ENCODE results near the gene NPEPL1. TPM values are rescaled to one million over a fixed set of nuclear protein-coding genes. Genes with fewer than 3 reads are reported as not detected.

The NPEPL1 gene
- polyA plus RNA-seq, 2 of the 4 experiments (the other 2 are of a cell fraction), result 8.6 to 34.6 TPM

- TF ChIP-seq TFCP2L1 (CRISPR knock-in tag; IDR thresholded peaks at IDR 0.05) (no peak), JUNB (IDR thresholded peaks at IDR 0.05) (no peak), RFX5 (IDR thresholded peaks at IDR 0.05) (no peak), USF2 (IDR thresholded peaks at IDR 0.05) (no peak), RCOR1 (IDR thresholded peaks at IDR 0.05; ENCODE audit: low read depth, low read length) (no peak), NPAS2 (CRISPR knock-in tag; IDR thresholded peaks at IDR 0.05; ENCODE audit: borderline replicate concordance) (no peak), MAFK (IDR thresholded peaks at IDR 0.05; ENCODE audit: partially characterized antibody) (no peak), FOSL2 (IDR thresholded peaks at IDR 0.05) (no peak), FOSL2 (CRISPR knock-in tag; IDR thresholded peaks at IDR 0.05) (no peak), PBX3 (IDR thresholded peaks at IDR 0.05) (no peak), GATA3 (IDR thresholded peaks at IDR 0.05; ENCODE audit: borderline replicate concordance) (no peak), REST (IDR thresholded peaks at IDR 0.05) (no peak), EP300 (IDR thresholded peaks at IDR 0.05) (no peak), RAD21 (conservative IDR thresholded peaks at IDR 0.05 in 1 of 2, IDR thresholded peaks at IDR 0.05 in 1 of 2) (no peak), RNF2 (IDR thresholded peaks at IDR 0.05; ENCODE audit: borderline replicate concordance, low read depth) (no peak)
- TF ChIP-seq, protein P1, sequence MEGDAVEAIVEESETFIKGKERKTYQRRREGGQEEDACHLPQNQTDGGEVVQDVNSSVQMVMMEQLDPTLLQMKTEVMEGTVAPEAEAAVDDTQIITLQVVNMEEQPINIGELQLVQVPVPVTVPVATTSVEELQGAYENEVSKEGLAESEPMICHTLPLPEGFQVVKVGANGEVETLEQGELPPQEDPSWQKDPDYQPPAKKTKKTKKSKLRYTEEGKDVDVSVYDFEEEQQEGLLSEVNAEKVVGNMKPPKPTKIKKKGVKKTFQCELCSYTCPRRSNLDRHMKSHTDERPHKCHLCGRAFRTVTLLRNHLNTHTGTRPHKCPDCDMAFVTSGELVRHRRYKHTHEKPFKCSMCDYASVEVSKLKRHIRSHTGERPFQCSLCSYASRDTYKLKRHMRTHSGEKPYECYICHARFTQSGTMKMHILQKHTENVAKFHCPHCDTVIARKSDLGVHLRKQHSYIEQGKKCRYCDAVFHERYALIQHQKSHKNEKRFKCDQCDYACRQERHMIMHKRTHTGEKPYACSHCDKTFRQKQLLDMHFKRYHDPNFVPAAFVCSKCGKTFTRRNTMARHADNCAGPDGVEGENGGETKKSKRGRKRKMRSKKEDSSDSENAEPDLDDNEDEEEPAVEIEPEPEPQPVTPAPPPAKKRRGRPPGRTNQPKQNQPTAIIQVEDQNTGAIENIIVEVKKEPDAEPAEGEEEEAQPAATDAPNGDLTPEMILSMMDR (IDR thresholded peaks at IDR 0.05), result no peak
- ATAC-seq (no peak), FAIRE-seq (no peak), DNase-seq (ENCODE audit: low read depth in 1 of 2, low spot score in 1 of 2) (no peak)
- POLR2A ChIA-PET, result no interaction called here
- Histone ChIP-seq H3K4me2 (no peak overlapping the region), H3K27ac (no peak overlapping the region), H3K4me3 (no peak overlapping the region), H3K9me3 (no peaks in the 10 kb centered on the region), H3K4me1 (no peaks in the 10 kb centered on the region)
- 94% methylated on average over 5 of the region's 5 CpGs for WGBS (ENCODE audit: missing lambda C conversion rate)
- CTCF ChIA-PET, result interaction anchor here (1.1 to 1.5 kb wide), 2 partner anchors 18 to 26 kb away, joined by 3 to 6 read pairs; partner anchors contain the start of gene STX16
Observed at GRCh38 chr20:58677808-58678207, 14.8 kb upstream of the NPEPL1 start.

DNA sequence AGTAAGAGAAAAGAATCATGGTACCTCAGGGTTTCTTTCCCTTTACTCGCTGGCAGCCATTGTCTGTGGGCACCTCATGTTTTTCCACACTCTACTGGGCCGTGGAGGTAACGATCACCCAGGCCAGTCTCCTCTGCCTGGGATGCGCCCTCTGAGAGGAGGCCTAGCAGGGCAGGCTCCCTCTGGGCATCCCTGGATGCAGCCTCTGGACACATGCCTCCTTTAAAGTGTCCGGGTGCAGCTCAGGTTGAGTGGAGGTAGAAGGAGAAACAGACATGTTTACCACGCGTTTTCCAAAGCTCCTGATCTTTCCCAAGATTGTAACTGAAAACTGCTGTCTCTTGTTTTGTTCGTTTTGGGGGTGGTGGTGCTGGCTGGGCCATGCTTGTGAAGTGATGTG, 13.8 kb upstream of the NPEPL1 start:
- Histone ChIP-seq H3K9me3 (no peaks in the 10 kb centered on the region), H3K4me1 (no peaks in the 10 kb centered on the region), H3K27ac (no peak overlapping the region), H3K4me2 (no peak overlapping the region), H3K4me3 (no peak overlapping the region)
- WGBS (ENCODE audit: missing lambda C conversion rate), result 94% methylated on average over 8 of the region's 8 CpGs
- POLR2A ChIA-PET, result interaction anchor here (0.6 kb wide), 1 partner anchor 28 kb away, joined by 4 read pairs; no protein-coding TSS in a partner anchor
- CTCF ChIA-PET, result interaction anchor here (1.1 kb wide), 1 partner anchor 17 kb away, joined by 3 read pairs; no protein-coding TSS in a partner anchor
- ATAC-seq, result no peak
- FAIRE-seq, result no peak
- no peak for DNase-seq (ENCODE audit: low read depth in 1 of 2, low spot score in 1 of 2)
- no peak for TF ChIP-seq CHD4 (IDR thresholded peaks at IDR 0.05; ENCODE audit: borderline replicate concordance)
- TF ChIP-seq MAFK (IDR thresholded peaks at IDR 0.05; ENCODE audit: partially characterized antibody), result no peak
- no peak for TF ChIP-seq NPAS2 (CRISPR knock-in tag; IDR thresholded peaks at IDR 0.05; ENCODE audit: borderline replicate concordance)
- TF ChIP-seq JUNB (IDR thresholded peaks at IDR 0.05), result no peak
- no peak for TF ChIP-seq TFCP2L1 (CRISPR knock-in tag; IDR thresholded peaks at IDR 0.05)
- no peak for TF ChIP-seq TP53 (CRISPR knock-in tag; IDR thresholded peaks at IDR 0.05)
- no peak for TF ChIP-seq POLR2AphosphoS2 (conservative IDR thresholded peaks at IDR 0.05; ENCODE audit: low read length)
- no peak for TF ChIP-seq FOXS1 (CRISPR knock-in tag; IDR thresholded peaks at IDR 0.05)
- no peak for TF ChIP-seq HOXB5 (CRISPR knock-in tag; IDR thresholded peaks at IDR 0.05)
- no peak for TF ChIP-seq PHF8 (IDR thresholded peaks at IDR 0.05; ENCODE audit: borderline replicate concordance, low read depth)
- TF ChIP-seq KDM5A (IDR thresholded peaks at IDR 0.05), result no peak
- TF ChIP-seq EHMT2 (IDR thresholded peaks at IDR 0.05; ENCODE audit: low read depth), result no peak
- TF ChIP-seq, protein P2, sequence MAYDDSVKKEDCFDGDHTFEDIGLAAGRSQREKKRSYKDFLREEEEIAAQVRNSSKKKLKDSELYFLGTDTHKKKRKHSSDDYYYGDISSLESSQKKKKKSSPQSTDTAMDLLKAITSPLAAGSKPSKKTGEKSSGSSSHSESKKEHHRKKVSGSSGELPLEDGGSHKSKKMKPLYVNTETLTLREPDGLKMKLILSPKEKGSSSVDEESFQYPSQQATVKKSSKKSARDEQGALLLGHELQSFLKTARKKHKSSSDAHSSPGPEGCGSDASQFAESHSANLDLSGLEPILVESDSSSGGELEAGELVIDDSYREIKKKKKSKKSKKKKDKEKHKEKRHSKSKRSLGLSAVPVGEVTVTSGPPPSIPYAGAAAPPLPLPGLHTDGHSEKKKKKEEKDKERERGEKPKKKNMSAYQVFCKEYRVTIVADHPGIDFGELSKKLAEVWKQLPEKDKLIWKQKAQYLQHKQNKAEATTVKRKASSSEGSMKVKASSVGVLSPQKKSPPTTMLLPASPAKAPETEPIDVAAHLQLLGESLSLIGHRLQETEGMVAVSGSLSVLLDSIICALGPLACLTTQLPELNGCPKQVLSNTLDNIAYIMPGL (CRISPR knock-in tag; IDR thresholded peaks at IDR 0.05; ENCODE audit: borderline replicate concordance), result no peak
- TF ChIP-seq, protein P1 (IDR thresholded peaks at IDR 0.05), result no peak
- no peak for TF ChIP-seq CEBPB (IDR thresholded peaks at IDR 0.05)

All from A549 (cell line).